Measurements from ENCODE around the gene OR6S1. TPM values are rescaled to one million over a fixed set of nuclear protein-coding genes. Genes with fewer than 3 reads are reported as not detected.
"Not testable (repeated sequence)": the region's sequence is repeated elsewhere in the genome, so short reads cannot be mapped to it uniquely, and the experiment has no call there.

OR6S1 gene
- total and polyA plus RNA-seq, 2 donors from 2014 or later = not detected

DNA sequence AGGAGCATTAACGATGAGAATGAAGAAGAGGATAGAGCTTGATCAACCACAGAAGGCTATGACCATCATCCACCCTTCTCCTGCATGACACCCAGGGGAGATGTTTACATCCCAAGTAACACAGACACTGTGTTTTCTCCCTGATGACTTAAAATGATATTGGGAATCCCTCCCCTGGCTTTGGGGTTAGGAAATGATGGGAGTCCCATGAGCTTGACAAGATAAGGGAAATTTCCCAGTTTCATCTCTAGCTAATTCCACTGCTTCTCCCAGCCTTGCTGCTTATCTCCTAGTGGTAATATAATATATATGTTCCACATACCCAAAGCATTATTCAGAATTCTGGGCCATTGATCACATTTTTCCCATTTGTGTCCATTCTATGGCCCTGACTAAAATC, 4.0 kb upstream of the OR6S1 start:
- Histone ChIP-seq H3K4me3 (ENCODE audit: low read length in 3 of 3) (no peak overlapping the region), H3K27me3 (ENCODE audit: control insufficient read depth, insufficient read depth, low read length) (no peaks in the 10 kb centered on the region), H3K4me1 (ENCODE audit: control insufficient read depth in 2 of 3, insufficient read depth in 2 of 3, low read depth in 1 of 3, low read length in 3 of 3) (no peaks in the 10 kb centered on the region), H3K9me3 (ENCODE audit: control insufficient read depth in 2 of 3, insufficient read depth in 1 of 3, low read length in 3 of 3) (no peaks in the 10 kb centered on the region), H3K36me3 (ENCODE audit: control insufficient read depth in 2 of 3, insufficient read depth in 3 of 3, low read length in 3 of 3) (no peaks in the 10 kb centered on the region), H3K27ac (ENCODE audit: low read depth in 2 of 2, low read length in 2 of 2) (no peak overlapping the region), H3K9ac (ENCODE audit: low read length in 3 of 3) (no peak overlapping the region)
- intact Hi-C loops (cut with DNase I) = no loop called here
- no peak for FAIRE-seq
- TF ChIP-seq, protein P1, sequence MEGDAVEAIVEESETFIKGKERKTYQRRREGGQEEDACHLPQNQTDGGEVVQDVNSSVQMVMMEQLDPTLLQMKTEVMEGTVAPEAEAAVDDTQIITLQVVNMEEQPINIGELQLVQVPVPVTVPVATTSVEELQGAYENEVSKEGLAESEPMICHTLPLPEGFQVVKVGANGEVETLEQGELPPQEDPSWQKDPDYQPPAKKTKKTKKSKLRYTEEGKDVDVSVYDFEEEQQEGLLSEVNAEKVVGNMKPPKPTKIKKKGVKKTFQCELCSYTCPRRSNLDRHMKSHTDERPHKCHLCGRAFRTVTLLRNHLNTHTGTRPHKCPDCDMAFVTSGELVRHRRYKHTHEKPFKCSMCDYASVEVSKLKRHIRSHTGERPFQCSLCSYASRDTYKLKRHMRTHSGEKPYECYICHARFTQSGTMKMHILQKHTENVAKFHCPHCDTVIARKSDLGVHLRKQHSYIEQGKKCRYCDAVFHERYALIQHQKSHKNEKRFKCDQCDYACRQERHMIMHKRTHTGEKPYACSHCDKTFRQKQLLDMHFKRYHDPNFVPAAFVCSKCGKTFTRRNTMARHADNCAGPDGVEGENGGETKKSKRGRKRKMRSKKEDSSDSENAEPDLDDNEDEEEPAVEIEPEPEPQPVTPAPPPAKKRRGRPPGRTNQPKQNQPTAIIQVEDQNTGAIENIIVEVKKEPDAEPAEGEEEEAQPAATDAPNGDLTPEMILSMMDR (IDR thresholded peaks at IDR 0.05; ENCODE audit: borderline replicate concordance, extremely low read depth, insufficient read depth) = no peak
- no peak for DNase-seq

- no peaks in the 10 kb centered on the region for H3K4me1 ChIP-seq (ENCODE audit: control insufficient read depth in 2 of 3, insufficient read depth in 2 of 3, low read depth in 1 of 3, low read length in 3 of 3)
- FAIRE-seq = no peak
- no peak overlapping the region for H3K4me3 ChIP-seq (ENCODE audit: low read length in 3 of 3)
- no peaks in the 10 kb centered on the region for H3K27me3 ChIP-seq (ENCODE audit: control insufficient read depth, insufficient read depth, low read length)
- DNase-seq = no peak
- H3K9me3 ChIP-seq (ENCODE audit: control insufficient read depth in 2 of 3, insufficient read depth in 1 of 3, low read length in 3 of 3) = no peaks in the 10 kb centered on the region
- H3K27ac ChIP-seq (ENCODE audit: low read depth in 2 of 2, low read length in 2 of 2) = no peak overlapping the region
- no peaks in the 10 kb centered on the region for H3K36me3 ChIP-seq (ENCODE audit: control insufficient read depth in 2 of 3, insufficient read depth in 3 of 3, low read length in 3 of 3)
- TF ChIP-seq, protein P1 (IDR thresholded peaks at IDR 0.05; ENCODE audit: borderline replicate concordance, extremely low read depth, insufficient read depth) = no peak
- intact Hi-C loops (cut with DNase I) = no loop called here
- no peak overlapping the region for H3K9ac ChIP-seq (ENCODE audit: low read length in 3 of 3)
These were observed 3.0 kb upstream of the OR6S1 start for GRCh38 chr14:20644520-20644919.

GRCh38 chr14:20642755-20643154, 1.3 kb upstream of the OR6S1 start:
- DNase-seq; H3K4me1 ChIP-seq (ENCODE audit: control insufficient read depth in 2 of 3, insufficient read depth in 2 of 3, low read depth in 1 of 3, low read length in 3 of 3); H3K9ac ChIP-seq (ENCODE audit: low read length in 3 of 3); FAIRE-seq; intact Hi-C loops (cut with DNase I); H3K27me3 ChIP-seq (ENCODE audit: control insufficient read depth, insufficient read depth, low read length); H3K9me3 ChIP-seq (ENCODE audit: control insufficient read depth in 2 of 3, insufficient read depth in 1 of 3, low read length in 3 of 3); H3K36me3 ChIP-seq (ENCODE audit: control insufficient read depth in 2 of 3, insufficient read depth in 3 of 3, low read length in 3 of 3); H3K27ac ChIP-seq (ENCODE audit: low read depth in 2 of 2, low read length in 2 of 2); H3K4me3 ChIP-seq (ENCODE audit: low read length in 3 of 3): not testable (repeated sequence)

DNA sequence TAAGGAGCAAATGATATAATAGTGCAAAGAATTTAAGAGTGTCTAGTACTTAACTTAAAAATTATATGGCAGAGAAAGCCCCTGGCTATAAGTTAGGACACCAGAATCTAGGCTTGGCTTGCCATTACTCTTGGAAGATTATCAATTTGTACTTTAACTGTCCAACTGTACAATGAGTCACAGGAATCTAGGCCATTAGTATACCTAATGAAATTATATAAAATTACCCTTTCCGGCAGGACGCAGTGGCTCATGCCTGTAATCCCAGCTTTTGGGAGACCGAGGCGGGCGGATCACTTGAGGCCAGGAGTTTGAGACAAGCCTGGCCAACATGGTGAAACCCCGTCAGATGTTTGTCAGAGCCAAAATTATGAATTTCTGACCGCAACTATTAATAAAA, 691 bp upstream of the OR6S1 start:
- TF ChIP-seq, protein P1 (IDR thresholded peaks at IDR 0.05; ENCODE audit: borderline replicate concordance, extremely low read depth, insufficient read depth) = no peak
- intact Hi-C loops (cut with DNase I) = no loop called here
- no peak overlapping the region for H3K27ac ChIP-seq (ENCODE audit: low read depth in 2 of 2, low read length in 2 of 2)
- no peaks in the 10 kb centered on the region for H3K27me3 ChIP-seq (ENCODE audit: control insufficient read depth, insufficient read depth, low read length)
- no peak overlapping the region for H3K4me3 ChIP-seq (ENCODE audit: low read length in 3 of 3)
- H3K4me1 ChIP-seq (ENCODE audit: control insufficient read depth in 2 of 3, insufficient read depth in 2 of 3, low read depth in 1 of 3, low read length in 3 of 3) = no peaks in the 10 kb centered on the region
- H3K36me3 ChIP-seq (ENCODE audit: control insufficient read depth in 2 of 3, insufficient read depth in 3 of 3, low read length in 3 of 3) = no peaks in the 10 kb centered on the region
- H3K9ac ChIP-seq (ENCODE audit: low read length in 3 of 3) = no peak overlapping the region
- DNase-seq (no peak), FAIRE-seq (no peak)
- H3K9me3 ChIP-seq (ENCODE audit: control insufficient read depth in 2 of 3, insufficient read depth in 1 of 3, low read length in 3 of 3) = no peaks in the 10 kb centered on the region
